Panc1 (cell line): ENCODE data around the gene KCNMA1.

Experiments used
- SIN3A ChIP-seq: IDR thresholded peaks from 2 replicates; pipeline ENCODE4 v1.6.1; 2012; ENCODE audit warnings: low read depth, mild to moderate bottlenecking, low read length, moderate library complexity, borderline replicate concordance; ENCODE audit not compliant: insufficient read depth
- TF ChIP-seq, protein P1 (sequence below): fragments of 450-650 bp; IDR thresholded peaks from 2 replicates; pipeline ENCODE4 v1.5.1; 2017; ENCODE audit warnings: mild to moderate bottlenecking
- TF ChIP-seq, protein P2 (sequence below), 2 experiments: IDR thresholded peaks; 2 replicates each; pipeline ENCODE4 v1.6.1; 2011 to 2012; ENCODE audit warnings: low read depth in 2 of 2, control low read depth in 1 of 2, low read length in 1 of 2, mild to moderate bottlenecking in 1 of 2, moderate library complexity in 1 of 2; ENCODE audit not compliant: insufficient read depth in 1 of 2

DNA sequence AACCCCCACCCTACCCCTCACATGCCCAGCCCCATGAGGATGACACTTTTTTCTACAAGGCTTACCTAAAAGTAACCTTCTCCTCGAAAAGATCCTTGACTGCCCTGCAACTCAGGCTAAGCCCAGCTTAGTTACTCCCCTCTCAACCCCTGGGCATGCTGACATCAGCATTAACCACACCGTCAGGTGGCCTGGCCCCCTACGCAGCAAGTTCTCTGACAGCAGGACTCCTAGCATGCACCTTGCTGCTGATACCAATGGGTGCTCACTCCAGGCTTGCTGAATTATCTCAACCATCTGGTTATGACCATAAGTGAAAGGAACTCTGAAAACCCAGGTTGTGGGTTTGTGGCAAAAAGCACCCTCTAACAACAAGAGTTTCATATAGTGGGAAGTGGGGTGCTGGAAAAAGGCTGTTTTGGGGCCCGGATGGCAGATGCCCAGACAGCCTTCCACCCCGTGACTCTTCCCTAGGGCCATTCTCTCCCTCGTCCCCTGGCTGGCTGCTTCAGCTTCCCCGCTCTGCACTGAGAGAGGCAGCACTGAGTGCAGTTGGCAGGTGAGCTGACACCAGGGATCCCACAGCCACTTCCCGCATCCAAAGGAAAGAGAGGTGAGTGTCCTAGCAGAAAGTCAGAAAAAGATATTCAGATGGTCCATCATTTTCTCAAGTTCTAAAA, 518.9 kb downstream of the KCNMA1 start:
- TF ChIP-seq, protein P1, sequence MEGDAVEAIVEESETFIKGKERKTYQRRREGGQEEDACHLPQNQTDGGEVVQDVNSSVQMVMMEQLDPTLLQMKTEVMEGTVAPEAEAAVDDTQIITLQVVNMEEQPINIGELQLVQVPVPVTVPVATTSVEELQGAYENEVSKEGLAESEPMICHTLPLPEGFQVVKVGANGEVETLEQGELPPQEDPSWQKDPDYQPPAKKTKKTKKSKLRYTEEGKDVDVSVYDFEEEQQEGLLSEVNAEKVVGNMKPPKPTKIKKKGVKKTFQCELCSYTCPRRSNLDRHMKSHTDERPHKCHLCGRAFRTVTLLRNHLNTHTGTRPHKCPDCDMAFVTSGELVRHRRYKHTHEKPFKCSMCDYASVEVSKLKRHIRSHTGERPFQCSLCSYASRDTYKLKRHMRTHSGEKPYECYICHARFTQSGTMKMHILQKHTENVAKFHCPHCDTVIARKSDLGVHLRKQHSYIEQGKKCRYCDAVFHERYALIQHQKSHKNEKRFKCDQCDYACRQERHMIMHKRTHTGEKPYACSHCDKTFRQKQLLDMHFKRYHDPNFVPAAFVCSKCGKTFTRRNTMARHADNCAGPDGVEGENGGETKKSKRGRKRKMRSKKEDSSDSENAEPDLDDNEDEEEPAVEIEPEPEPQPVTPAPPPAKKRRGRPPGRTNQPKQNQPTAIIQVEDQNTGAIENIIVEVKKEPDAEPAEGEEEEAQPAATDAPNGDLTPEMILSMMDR, result no peak
- no peak for TF ChIP-seq SIN3A
- TF ChIP-seq, protein P2, sequence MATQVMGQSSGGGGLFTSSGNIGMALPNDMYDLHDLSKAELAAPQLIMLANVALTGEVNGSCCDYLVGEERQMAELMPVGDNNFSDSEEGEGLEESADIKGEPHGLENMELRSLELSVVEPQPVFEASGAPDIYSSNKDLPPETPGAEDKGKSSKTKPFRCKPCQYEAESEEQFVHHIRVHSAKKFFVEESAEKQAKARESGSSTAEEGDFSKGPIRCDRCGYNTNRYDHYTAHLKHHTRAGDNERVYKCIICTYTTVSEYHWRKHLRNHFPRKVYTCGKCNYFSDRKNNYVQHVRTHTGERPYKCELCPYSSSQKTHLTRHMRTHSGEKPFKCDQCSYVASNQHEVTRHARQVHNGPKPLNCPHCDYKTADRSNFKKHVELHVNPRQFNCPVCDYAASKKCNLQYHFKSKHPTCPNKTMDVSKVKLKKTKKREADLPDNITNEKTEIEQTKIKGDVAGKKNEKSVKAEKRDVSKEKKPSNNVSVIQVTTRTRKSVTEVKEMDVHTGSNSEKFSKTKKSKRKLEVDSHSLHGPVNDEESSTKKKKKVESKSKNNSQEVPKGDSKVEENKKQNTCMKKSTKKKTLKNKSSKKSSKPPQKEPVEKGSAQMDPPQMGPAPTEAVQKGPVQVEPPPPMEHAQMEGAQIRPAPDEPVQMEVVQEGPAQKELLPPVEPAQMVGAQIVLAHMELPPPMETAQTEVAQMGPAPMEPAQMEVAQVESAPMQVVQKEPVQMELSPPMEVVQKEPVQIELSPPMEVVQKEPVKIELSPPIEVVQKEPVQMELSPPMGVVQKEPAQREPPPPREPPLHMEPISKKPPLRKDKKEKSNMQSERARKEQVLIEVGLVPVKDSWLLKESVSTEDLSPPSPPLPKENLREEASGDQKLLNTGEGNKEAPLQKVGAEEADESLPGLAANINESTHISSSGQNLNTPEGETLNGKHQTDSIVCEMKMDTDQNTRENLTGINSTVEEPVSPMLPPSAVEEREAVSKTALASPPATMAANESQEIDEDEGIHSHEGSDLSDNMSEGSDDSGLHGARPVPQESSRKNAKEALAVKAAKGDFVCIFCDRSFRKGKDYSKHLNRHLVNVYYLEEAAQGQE (IDR thresholded peaks at IDR 0.05; ENCODE audit: insufficient read depth in 1 of 2, low read depth in 2 of 2, low read length in 1 of 2), result no peak
